Neural cell (in vitro differentiated cells): ENCODE data around the gene COIL. TPM values are rescaled to one million over a fixed set of nuclear protein-coding genes. Genes with fewer than 3 reads are reported as not detected.

Experiments
- H2AFZ ChIP-seq: fragments of 200-600, 300-800 bp; sonication (generic), shearing (Covaris generic); 2 replicates; pipeline ENCODE4 v1.6.0; 2014; ENCODE audit warnings: low read depth, mild to moderate bottlenecking, antibody characterized with exemption, low read length, moderate library complexity
- H3F3A ChIP-seq: fragments of 200-600 bp; shearing (Covaris generic); 2 replicates; pipeline ENCODE4 v1.6.1; 2016; ENCODE audit warnings: mild to moderate bottlenecking, moderate library complexity, mixed read lengths, antibody characterized with exemption, low read length; ENCODE audit not compliant: insufficient read depth, poor library complexity, severe bottlenecking
- H3K27ac ChIP-seq: fragments of 200-600, 300-800 bp; sonication (generic), shearing (Covaris generic); 2 replicates; pipeline ENCODE4 v1.5.1; 2014; ENCODE audit warnings: mild to moderate bottlenecking, low read length, moderate library complexity
- H3K27me3 ChIP-seq: fragments of 300-800, 200-600 bp; sonication (generic), shearing (Covaris generic); 2 replicates; pipeline ENCODE4 v1.6.0; 2014; ENCODE audit warnings: mild to moderate bottlenecking, low read depth, low read length, moderate library complexity; ENCODE audit not compliant: insufficient read depth
- H3K36me3 ChIP-seq: fragments of 300-800, 200-600 bp; sonication (generic), shearing (Covaris generic); 2 replicates; pipeline ENCODE4 v1.5.1; 2014; ENCODE audit warnings: mild to moderate bottlenecking, antibody characterized with exemption, low read length, moderate library complexity; ENCODE audit not compliant: insufficient read depth
- H3K4me2 ChIP-seq: fragments of 300-800, 200-600 bp; sonication (generic), shearing (Covaris generic); 2 replicates; pipeline ENCODE4 v1.6.0; 2014; ENCODE audit warnings: mild to moderate bottlenecking, low read length
- H3K4me3 ChIP-seq: fragments of 300-800, 200-600 bp; sonication (generic), shearing (Covaris generic); 2 replicates; pipeline ENCODE4 v1.5.1; 2014; ENCODE audit warnings: mild to moderate bottlenecking, low read length, moderate library complexity
- H3K79me2 ChIP-seq: fragments of 200-600 bp; shearing (Covaris generic); replicated peaks from 2 replicates; pipeline ENCODE4 v1.6.0; 2014; ENCODE audit warnings: mild to moderate bottlenecking, low read length, moderate library complexity; ENCODE audit not compliant: insufficient read depth
- H3K9ac ChIP-seq: fragments of 300-800, 200-600 bp; sonication (generic), shearing (Covaris generic); 2 replicates; pipeline ENCODE4 v1.6.1; 2016; ENCODE audit warnings: mild to moderate bottlenecking, low read length, mixed read lengths
- H3K9me2 ChIP-seq: fragments of 200-600 bp; shearing (Covaris generic); 2 replicates; pipeline ENCODE4 v1.6.1; 2016; ENCODE audit warnings: mild to moderate bottlenecking, low read length, mixed read lengths; ENCODE audit not compliant: insufficient read depth
- H3K9me3 ChIP-seq: fragments of 200-600, 300-800 bp; sonication (generic), shearing (Covaris generic); 2 replicates; pipeline ENCODE4 v1.6.1; 2016; ENCODE audit warnings: mild to moderate bottlenecking, mixed run types, low read length, moderate library complexity, mixed read lengths
- H4K20me1 ChIP-seq: fragments of 200-600 bp; shearing (Covaris generic); 2 replicates; pipeline ENCODE4 v1.6.1; 2016; ENCODE audit warnings: mild to moderate bottlenecking, mixed run types; ENCODE audit not compliant: insufficient read depth
- CTCF ChIP-seq: fragments of 450-650 bp; IDR thresholded peaks from 2 replicates; pipeline ENCODE4 v1.5.1; 2014; ENCODE audit warnings: antibody characterized with exemption, mild to moderate bottlenecking, moderate library complexity; ENCODE audit not compliant: poor library complexity, severe bottlenecking
- EP300 ChIP-seq: fragments of 450-650 bp; conservative IDR thresholded peaks from 2 replicates; pipeline ENCODE4 v1.6.1; 2014; ENCODE audit warnings: antibody characterized with exemption, mild to moderate bottlenecking, moderate library complexity; ENCODE audit not compliant: poor library complexity, severe bottlenecking
- EZH2 ChIP-seq: fragments of 200-600, 300-800 bp; shearing (Covaris generic), sonication (generic); IDR thresholded peaks from 2 replicates; pipeline ENCODE4 v1.6.1; 2014; ENCODE audit warnings: antibody characterized with exemption, low read length, borderline replicate concordance, mild to moderate bottlenecking; ENCODE audit not compliant: insufficient read depth, poor library complexity, severe bottlenecking
- MXI1 ChIP-seq: fragments of 450-650 bp; conservative IDR thresholded peaks from 2 replicates; pipeline ENCODE4 v1.6.1; 2014; ENCODE audit warnings: antibody characterized with exemption, mild to moderate bottlenecking; ENCODE audit not compliant: poor library complexity, severe bottlenecking
- POLR2AphosphoS5 ChIP-seq: IDR thresholded peaks from 2 replicates; pipeline ENCODE4 v1.6.1; 2012
- RAD21 ChIP-seq: fragments of 450-650 bp; conservative IDR thresholded peaks from 2 replicates; pipeline ENCODE4 v1.6.1; 2014; ENCODE audit warnings: antibody characterized with exemption, mild to moderate bottlenecking, moderate library complexity
- SMC3 ChIP-seq: fragments of 450-650 bp; conservative IDR thresholded peaks from 2 replicates; pipeline ENCODE4 v1.6.1; 2014; ENCODE audit warnings: antibody characterized with exemption, mild to moderate bottlenecking, moderate library complexity; ENCODE audit not compliant: poor library complexity
- TAF1 ChIP-seq: IDR thresholded peaks from 2 replicates; pipeline ENCODE4 v1.6.1; 2012; ENCODE audit warnings: low read depth
- polyA plus RNA-seq: library from polyadenylated mRNA; depleted of rRNA; stranded (reverse); fragments of >200 nt; gene quantifications from 2 replicates; pipeline ENCODE4 v1.2.3, GENCODE V29; 2014
- TF ChIP-seq, protein P1 (sequence below): IDR thresholded peaks from 2 replicates; pipeline ENCODE4 v1.6.1; 2012; ENCODE audit warnings: borderline replicate concordance

The COIL gene
- polyA plus RNA-seq, 1 donor from 2014 or later = 39.1 TPM

DNA sequence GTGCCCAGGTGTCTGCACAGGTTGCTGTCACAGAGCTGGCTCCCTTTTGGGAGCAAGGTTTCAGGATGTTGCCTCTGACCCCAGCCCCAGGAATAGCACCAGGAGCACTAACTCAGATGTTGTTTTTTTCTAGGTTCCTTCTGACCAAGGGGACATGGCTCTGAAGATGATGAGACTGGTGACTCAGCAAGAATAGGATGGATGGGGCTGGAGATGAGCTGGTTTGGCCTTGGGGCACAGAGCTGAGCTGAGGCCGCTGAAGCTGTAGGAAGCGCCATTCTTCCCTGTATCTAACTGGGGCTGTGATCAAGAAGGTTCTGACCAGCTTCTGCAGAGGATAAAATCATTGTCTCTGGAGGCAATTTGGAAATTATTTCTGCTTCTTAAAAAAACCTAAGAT is 45.2 kb upstream of the COIL start:
- Histone ChIP-seq H3K9ac (no peak overlapping the region), H3K27ac (no peak overlapping the region)
- TF ChIP-seq POLR2AphosphoS5 = no peak
- no peak for TF ChIP-seq MXI1
- no peak for TF ChIP-seq SMC3
- TF ChIP-seq, protein P1, sequence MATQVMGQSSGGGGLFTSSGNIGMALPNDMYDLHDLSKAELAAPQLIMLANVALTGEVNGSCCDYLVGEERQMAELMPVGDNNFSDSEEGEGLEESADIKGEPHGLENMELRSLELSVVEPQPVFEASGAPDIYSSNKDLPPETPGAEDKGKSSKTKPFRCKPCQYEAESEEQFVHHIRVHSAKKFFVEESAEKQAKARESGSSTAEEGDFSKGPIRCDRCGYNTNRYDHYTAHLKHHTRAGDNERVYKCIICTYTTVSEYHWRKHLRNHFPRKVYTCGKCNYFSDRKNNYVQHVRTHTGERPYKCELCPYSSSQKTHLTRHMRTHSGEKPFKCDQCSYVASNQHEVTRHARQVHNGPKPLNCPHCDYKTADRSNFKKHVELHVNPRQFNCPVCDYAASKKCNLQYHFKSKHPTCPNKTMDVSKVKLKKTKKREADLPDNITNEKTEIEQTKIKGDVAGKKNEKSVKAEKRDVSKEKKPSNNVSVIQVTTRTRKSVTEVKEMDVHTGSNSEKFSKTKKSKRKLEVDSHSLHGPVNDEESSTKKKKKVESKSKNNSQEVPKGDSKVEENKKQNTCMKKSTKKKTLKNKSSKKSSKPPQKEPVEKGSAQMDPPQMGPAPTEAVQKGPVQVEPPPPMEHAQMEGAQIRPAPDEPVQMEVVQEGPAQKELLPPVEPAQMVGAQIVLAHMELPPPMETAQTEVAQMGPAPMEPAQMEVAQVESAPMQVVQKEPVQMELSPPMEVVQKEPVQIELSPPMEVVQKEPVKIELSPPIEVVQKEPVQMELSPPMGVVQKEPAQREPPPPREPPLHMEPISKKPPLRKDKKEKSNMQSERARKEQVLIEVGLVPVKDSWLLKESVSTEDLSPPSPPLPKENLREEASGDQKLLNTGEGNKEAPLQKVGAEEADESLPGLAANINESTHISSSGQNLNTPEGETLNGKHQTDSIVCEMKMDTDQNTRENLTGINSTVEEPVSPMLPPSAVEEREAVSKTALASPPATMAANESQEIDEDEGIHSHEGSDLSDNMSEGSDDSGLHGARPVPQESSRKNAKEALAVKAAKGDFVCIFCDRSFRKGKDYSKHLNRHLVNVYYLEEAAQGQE = no peak
- TF ChIP-seq RAD21 = no peak
- TF ChIP-seq EP300 = no peak
- no peak for TF ChIP-seq TAF1
- no peak for TF ChIP-seq CTCF
- no peak for TF ChIP-seq EZH2

GRCh38 chr17:57004944-57005579 is 44.2 kb upstream of the COIL start:
- Histone ChIP-seq H4K20me1 (no peaks in the 10 kb centered on the region), H3F3A (no peaks in the 10 kb centered on the region), H3K4me3 (no peak overlapping the region), H3K79me2 (no peaks in the 10 kb centered on the region), H3K27ac (no peak overlapping the region), H3K9me3 (no peaks in the 10 kb centered on the region), H3K9me2 (no peaks in the 10 kb centered on the region), H3K9ac (no peak overlapping the region), H3K4me2 (no peak overlapping the region), H2AFZ (no peak overlapping the region), H3K36me3 (no peaks in the 10 kb centered on the region), H3K27me3 (no peaks in the 10 kb centered on the region)
- TF ChIP-seq RAD21 (no peak), EZH2 (no peak), CTCF (no peak), POLR2AphosphoS5 (no peak), MXI1 (no peak), SMC3 (no peak), EP300 (no peak), TAF1 (no peak)
- TF ChIP-seq, protein P1 = no peak

More for the DNA sequence above, 45.2 kb upstream of the COIL start:
- Histone ChIP-seq H3K9me3 (no peaks in the 10 kb centered on the region), H4K20me1 (no peaks in the 10 kb centered on the region), H3K27me3 (no peaks in the 10 kb centered on the region), H3K36me3 (no peaks in the 10 kb centered on the region), H3K9me2 (no peaks in the 10 kb centered on the region), H2AFZ (no peak overlapping the region), H3K4me2 (no peak overlapping the region), H3F3A (no peaks in the 10 kb centered on the region), H3K79me2 (no peaks in the 10 kb centered on the region), H3K4me3 (no peak overlapping the region)
